GM21528 (cell line): ENCODE measurements around the gene GSTM4.
"Not testable (repeated sequence)": the region's sequence is repeated elsewhere in the genome, so short reads cannot be mapped to it uniquely, and the experiment has no call there.

Experiments
- ATAC-seq: cut with Tn5 transposase; IDR thresholded peaks from one replicate; pipeline ENCODE4 v1.9.1; 2021; ENCODE audit warnings: mild to moderate bottlenecking, moderate library complexity; ENCODE audit not compliant: unreplicated experiment, low FRiP score

Gene GSTM4

DNA sequence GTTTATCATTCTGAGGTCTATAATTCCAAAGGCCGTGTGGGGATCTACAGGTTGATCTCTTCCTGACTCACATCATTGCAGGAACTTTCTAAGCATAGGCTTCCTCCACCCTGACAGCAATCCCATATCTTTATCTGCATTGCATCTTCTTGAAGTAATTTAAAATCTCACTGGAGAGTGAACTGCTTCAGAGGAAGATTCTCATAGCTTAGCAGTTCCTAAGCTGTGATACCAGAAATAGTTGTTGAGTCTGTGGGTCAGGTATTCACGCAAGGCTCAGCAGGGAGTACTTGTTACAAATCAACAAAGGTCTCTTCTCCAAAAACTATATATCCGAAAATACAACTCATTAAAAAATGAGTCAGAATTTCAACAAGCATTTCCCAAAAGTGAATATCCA is 39.2 kb downstream of the GSTM4 start:
- not testable (repeated sequence) for ATAC-seq

DNA sequence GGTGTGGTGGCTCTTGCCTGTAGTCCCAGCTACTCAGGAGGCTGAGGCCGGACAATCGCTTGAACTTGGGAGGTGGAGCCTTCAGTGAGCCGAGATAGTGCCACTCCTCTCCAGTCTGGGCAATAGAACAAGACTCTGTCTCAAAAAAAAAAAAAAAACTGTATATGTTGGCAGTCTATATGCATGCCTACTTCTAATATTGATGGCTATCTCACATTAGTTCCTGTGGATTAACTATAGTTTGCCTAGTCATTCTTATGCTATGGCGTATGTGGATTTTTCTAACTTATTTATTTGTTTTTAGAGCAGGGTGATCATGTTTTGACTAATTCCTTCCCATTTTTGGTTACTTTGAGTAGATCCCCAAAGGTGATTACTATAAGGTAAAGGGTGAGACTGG is 41.2 kb downstream of the GSTM4 start:
- ATAC-seq = no peak

DNA sequence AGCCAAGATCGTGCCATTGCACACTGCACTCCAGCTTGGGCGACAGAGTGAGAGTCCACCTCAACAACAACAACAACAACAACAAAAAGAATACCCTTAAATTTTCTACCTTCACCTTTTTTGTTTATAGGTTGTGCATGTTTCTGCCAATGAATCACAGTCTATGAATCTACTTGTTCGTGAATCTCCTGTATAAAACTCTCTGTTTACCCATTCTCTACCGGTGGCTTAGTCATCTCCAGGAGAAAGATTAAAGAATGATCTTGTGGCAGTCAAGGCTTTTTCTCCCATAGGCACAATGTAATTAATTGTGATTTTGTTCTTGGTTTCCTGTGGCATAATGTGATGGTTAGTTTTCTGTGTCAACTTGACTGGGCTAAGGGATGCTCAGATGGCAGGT is 42.0 kb downstream of the GSTM4 start:
- not testable (repeated sequence) for ATAC-seq

DNA sequence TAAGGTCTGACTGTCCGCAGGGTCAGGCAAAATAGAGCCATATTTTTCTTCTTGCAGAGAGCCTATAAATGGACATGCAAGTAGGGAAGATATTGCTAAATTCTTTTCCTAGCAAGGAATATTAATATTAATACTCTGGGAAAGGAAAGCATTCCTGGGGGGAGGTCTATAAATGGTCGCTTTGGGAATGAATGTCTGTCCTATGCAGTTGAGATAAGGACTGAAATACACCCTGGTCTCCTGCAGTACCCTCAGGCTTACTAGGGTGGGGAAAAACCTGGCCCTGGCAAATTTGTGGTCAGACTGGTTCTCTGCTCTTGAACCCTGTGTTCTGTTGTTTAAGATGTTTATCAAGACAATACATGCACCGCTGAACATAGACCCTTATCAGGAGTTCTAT is 47.0 kb downstream of the GSTM4 start:
- not testable (repeated sequence) for ATAC-seq

DNA sequence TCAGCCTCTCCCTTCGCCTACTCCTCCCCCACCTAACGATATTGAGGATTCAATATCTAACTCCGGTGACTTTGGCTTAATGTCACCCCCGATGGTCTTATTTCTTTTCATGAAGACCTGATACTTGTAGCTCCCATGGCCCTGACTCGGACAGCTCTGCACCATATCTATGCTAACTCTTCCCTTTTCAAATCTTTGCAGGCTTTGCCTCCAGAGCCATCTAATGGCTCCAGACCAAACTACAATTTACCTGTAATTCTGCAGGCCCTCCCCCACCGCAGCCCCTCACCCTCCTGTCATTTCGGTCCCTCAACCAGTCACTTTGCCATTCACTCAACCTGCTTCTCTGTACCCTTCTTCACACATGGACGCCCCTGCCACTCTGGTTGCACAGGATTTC is 48.3 kb downstream of the GSTM4 start:
- no peak for ATAC-seq

DNA sequence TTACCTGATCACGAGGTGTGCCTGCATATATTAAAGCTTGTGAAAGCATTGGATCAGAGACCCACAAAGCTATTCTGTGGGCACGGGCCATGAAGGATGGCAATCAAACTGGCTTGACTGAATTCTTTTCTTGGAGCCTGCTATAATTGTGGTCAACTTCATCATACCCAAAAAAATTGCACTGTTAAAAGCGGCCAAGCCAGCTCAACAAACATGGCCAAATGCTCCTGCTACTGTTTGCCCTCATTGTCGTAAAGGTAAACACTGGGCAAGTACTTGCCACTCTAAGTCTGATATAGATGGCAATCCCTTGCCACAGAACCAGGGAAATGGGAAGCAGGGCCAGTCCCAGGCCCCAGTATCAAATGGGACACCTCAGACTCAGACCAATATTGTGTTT is 49.5 kb downstream of the GSTM4 start:
- no peak for ATAC-seq

DNA sequence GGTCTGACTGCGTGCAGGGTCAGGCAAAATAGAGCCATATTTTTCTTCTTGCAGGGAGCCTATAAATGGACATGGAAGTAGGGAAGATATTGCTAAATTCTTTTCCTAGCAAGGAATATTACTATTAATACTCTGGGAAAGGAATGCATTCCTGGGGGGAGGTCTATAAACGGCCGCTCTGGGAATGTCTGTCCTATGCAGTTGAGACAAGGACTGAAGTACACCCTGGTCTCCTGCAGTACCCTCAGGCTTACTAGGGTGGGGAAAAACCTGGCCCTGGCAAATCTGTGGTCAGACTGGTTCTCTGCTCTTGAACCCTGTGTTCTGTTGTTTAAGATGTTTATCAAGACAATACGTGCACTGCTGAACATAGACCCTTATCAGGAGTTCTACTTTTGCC is 53.0 kb downstream of the GSTM4 start:
- ATAC-seq = not testable (repeated sequence)

DNA sequence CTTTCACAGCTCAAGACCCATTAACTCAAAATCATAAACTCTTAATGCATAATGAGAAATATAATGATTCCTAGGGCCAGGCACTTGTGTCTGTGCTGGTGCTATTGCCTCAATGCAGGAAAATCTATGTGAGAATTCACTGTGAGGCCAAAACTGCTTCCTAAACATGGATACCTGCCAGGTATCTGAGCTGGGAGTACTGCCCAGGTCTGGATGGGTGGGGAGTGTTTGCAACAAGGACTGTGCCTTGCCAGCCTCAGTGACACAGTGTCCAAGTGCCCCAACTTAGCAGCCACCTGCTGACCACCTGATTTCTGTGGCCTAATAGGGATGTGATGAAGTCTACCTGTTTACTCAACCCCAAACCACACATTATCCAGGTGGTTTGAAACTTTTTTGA is 53.9 kb downstream of the GSTM4 start:
- not testable (repeated sequence) for ATAC-seq
